ENCODE results near the gene TRAF3IP3. TPM values are rescaled to one million over a fixed set of nuclear protein-coding genes. Genes with fewer than 3 reads are reported as not detected.

The TRAF3IP3 gene
- total and polyA plus RNA-seq, 12 donors = 0.45 to 8.0 (median 0.77) TPM

DNA sequence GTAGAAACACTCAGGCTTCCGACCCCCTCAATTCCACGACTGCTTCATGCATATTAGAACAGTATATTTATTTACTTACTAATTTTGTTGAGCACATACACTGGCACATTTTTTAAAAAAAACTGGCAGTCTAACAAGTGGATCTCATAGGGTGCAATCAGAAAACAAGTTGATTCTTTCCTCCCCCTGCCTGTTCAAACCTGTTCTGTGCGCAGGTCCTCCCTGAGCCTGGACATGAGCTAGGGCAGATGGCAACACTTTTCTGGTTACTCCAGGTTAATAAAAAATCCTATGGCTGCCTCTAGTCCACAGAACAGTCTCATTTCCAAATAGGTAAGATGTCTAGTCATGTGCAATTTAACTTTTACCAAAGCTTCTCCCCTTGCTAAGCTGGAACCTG is 32.6 kb upstream of the TRAF3IP3 start:
- intact Hi-C loops (cut with DNase I) = no loop called here
- ATAC-seq (no peak), DNase-seq (no peak)
- Histone ChIP-seq H3K36me3 (no peaks in the 10 kb centered on the region), H3K27me3 (no peaks in the 10 kb centered on the region), H3K4me1 (peaks cover 0 to 28% (median 8%) of the 10 kb centered on the region in 9 donors), H3K27ac (no peak overlapping the region), H3K9me3 (no peaks in the 10 kb centered on the region), H3K4me3 (no peak overlapping the region)
- TF ChIP-seq, protein P1, sequence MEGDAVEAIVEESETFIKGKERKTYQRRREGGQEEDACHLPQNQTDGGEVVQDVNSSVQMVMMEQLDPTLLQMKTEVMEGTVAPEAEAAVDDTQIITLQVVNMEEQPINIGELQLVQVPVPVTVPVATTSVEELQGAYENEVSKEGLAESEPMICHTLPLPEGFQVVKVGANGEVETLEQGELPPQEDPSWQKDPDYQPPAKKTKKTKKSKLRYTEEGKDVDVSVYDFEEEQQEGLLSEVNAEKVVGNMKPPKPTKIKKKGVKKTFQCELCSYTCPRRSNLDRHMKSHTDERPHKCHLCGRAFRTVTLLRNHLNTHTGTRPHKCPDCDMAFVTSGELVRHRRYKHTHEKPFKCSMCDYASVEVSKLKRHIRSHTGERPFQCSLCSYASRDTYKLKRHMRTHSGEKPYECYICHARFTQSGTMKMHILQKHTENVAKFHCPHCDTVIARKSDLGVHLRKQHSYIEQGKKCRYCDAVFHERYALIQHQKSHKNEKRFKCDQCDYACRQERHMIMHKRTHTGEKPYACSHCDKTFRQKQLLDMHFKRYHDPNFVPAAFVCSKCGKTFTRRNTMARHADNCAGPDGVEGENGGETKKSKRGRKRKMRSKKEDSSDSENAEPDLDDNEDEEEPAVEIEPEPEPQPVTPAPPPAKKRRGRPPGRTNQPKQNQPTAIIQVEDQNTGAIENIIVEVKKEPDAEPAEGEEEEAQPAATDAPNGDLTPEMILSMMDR (IDR thresholded peaks at IDR 0.05) = no peak
- WGBS, 2 donors = 96% methylated on average over 3 of the region's 3 CpGs

GRCh38 chr1:209723756-209724693 is 31.8 kb upstream of the TRAF3IP3 start:
- no peaks in the 10 kb centered on the region for H3K27me3 ChIP-seq
- intact Hi-C loops (cut with DNase I) = no loop called here
- WGBS, 2 donors = 85 to 91% methylated on average over 3 of the region's 3 CpGs
- no peak overlapping the region for H3K4me3 ChIP-seq
- TF ChIP-seq, protein P1 (IDR thresholded peaks at IDR 0.05) = no peak
- no peaks in the 10 kb centered on the region for H3K36me3 ChIP-seq
- no peak for DNase-seq
- no peak for ATAC-seq
- H3K4me1 ChIP-seq = peaks cover 0 to 36% (median 14%) of the 10 kb centered on the region in 9 donors
- no peaks in the 10 kb centered on the region for H3K9me3 ChIP-seq
- H3K27ac ChIP-seq = no peak overlapping the region

GRCh38 chr1:209727286-209727685 is 28.6 kb upstream of the TRAF3IP3 start:
- H3K27me3 ChIP-seq = no peaks in the 10 kb centered on the region
- no peak overlapping the region for H3K4me3 ChIP-seq
- DNase-seq (no peak), ATAC-seq (no peak)
- 91 to 93% methylated on average over 2 of the region's 2 CpGs for WGBS, 2 donors
- peaks cover 0 to 4% (median 0%) of the 10 kb centered on the region in 11 donors for H3K9me3 ChIP-seq
- TF ChIP-seq, protein P1 (IDR thresholded peaks at IDR 0.05) = no peak
- no peaks in the 10 kb centered on the region for H3K36me3 ChIP-seq
- intact Hi-C loops (cut with DNase I) = no loop called here
- H3K27ac ChIP-seq = peak overlapping the region in 4 of 10 donors; percentile 35 to 65 (median 47)
- peaks cover 0 to 23% (median 14%) of the 10 kb centered on the region in 9 donors for H3K4me1 ChIP-seq

GRCh38 chr1:209727785-209728184 is 28.1 kb upstream of the TRAF3IP3 start:
- H3K36me3 ChIP-seq = no peaks in the 10 kb centered on the region
- ATAC-seq (no peak), DNase-seq (no peak)
- WGBS, 2 donors = 45 to 53% methylated on average over 3 of the region's 3 CpGs
- intact Hi-C loops (cut with DNase I) = no loop called here
- H3K4me3 ChIP-seq = no peak overlapping the region
- peaks cover under 1 to 28% (median 15%) of the 10 kb centered on the region in 9 donors for H3K4me1 ChIP-seq
- peak overlapping the region in 7 of 10 donors; percentile 28 to 66 (median 48) for H3K27ac ChIP-seq
- TF ChIP-seq, protein P1 (IDR thresholded peaks at IDR 0.05) = no peak
- peaks cover 0 to 4% (median 0%) of the 10 kb centered on the region in 11 donors for H3K9me3 ChIP-seq
- H3K27me3 ChIP-seq = no peaks in the 10 kb centered on the region

Data from heart right ventricle (tissue), 16 donors.